C4-2B (cell line): ENCODE measurements around the gene CDC27.

Experiments
- H3K27ac ChIP-seq: fragments of 450-650 bp; 2 replicates; pipeline ENCODE4 v1.5.1; 2017
- CTCF ChIP-seq: fragments of 450-650 bp; conservative IDR thresholded peaks from 2 replicates; pipeline ENCODE4 v1.5.1; 2017; ENCODE audit warnings: mild to moderate bottlenecking
- ZFX ChIP-seq: fragments of 450-650 bp; IDR thresholded peaks from 2 replicates; pipeline ENCODE4 v1.6.1; 2017

CDC27 gene

GRCh38 chr17:47207143-47208067, 18.3 kb upstream of the CDC27 start:
- no peak for TF ChIP-seq CTCF
- no peak for TF ChIP-seq ZFX
- no peak overlapping the region for H3K27ac ChIP-seq

- H3K27ac ChIP-seq, result no peak overlapping the region
- TF ChIP-seq CTCF (no peak), ZFX (no peak)
Measured at GRCh38 chr17:47205419-47205963, 16.4 kb upstream of the CDC27 start.

- TF ChIP-seq ZFX, result no peak
- no peak for TF ChIP-seq CTCF
- no peak overlapping the region for H3K27ac ChIP-seq
Measured at GRCh38 chr17:47204722-47205418, 15.8 kb upstream of the CDC27 start.

GRCh38 chr17:47203984-47204721, 15.1 kb upstream of the CDC27 start:
- TF ChIP-seq CTCF, result no peak
- TF ChIP-seq ZFX, result no peak
- no peak overlapping the region for H3K27ac ChIP-seq

GRCh38 chr17:47201166-47201565, 12.1 kb upstream of the CDC27 start:
- no peak for TF ChIP-seq CTCF
- no peak for TF ChIP-seq ZFX

GRCh38 chr17:47200325-47200664, 11.2 kb upstream of the CDC27 start:
- TF ChIP-seq CTCF (no peak), ZFX (no peak)
- no peak overlapping the region for H3K27ac ChIP-seq

More at GRCh38 chr17:47201166-47201565, 12.1 kb upstream of the CDC27 start:
- H3K27ac ChIP-seq, result no peak overlapping the region
